Muscle of leg (tissue), 11 donors: Measurements from ENCODE around the gene COL4A6. TPM values are rescaled to one million over a fixed set of nuclear protein-coding genes. Genes with fewer than 3 reads are reported as not detected.

Experiments
- DNase-seq: peaks from one replicate; pipeline ENCODE4 v3.0.0; 2013
- H3K27ac ChIP-seq: one replicate; pipeline ENCODE4 v1.5.1; 2013; ENCODE audit warnings: mild to moderate bottlenecking, low read length, control low read depth
- H3K27me3 ChIP-seq: one replicate; pipeline ENCODE4 v1.6.1; 2013; ENCODE audit warnings: low read length; ENCODE audit not compliant: control insufficient read depth, insufficient read depth
- H3K36me3 ChIP-seq: one replicate; pipeline ENCODE4 v1.6.1; 2013; ENCODE audit warnings: low read length; ENCODE audit not compliant: control insufficient read depth, insufficient read depth
- H3K4me1 ChIP-seq: one replicate; pipeline ENCODE4 v1.6.1; 2013; ENCODE audit warnings: low read length; ENCODE audit not compliant: control insufficient read depth, insufficient read depth
- H3K4me3 ChIP-seq: one replicate; pipeline ENCODE4 v1.5.1; 2013; ENCODE audit warnings: low read length, control low read depth
- H3K9me3 ChIP-seq: replicated peaks from 2 replicates; pipeline ENCODE4 v1.6.1; 2013; ENCODE audit warnings: low read depth, low read length; ENCODE audit not compliant: control insufficient read depth
- WGBS: methylation state at CpG from one replicate; pipeline ENCODE4 v1.1.5; 2013; ENCODE audit warnings: missing lambda C conversion rate; ENCODE audit not compliant: insufficient coverage; 5-methylcytosine and 5-hydroxymethylcytosine counted together
- polyA plus RNA-seq, 8 donors: library from polyadenylated mRNA; unstranded; fragments of 120-200 nt; gene quantifications; one replicate each; pipeline versions ENCODE4 v1.2.1 to v1.2.3, GENCODE V29; 2013; ENCODE audit warnings: inconsistent platforms in 1 of 8, low replicate concordance in 1 of 8; ENCODE audit not compliant: insufficient read length in 8 of 8, insufficient read depth in 1 of 8
- total RNA-seq: library from RNA; stranded (reverse); fragments of 120-200 nt; gene quantifications from one replicate; pipeline ENCODE4 v1.2.4, GENCODE V29; 2013

COL4A6 gene
- total and polyA plus RNA-seq, 9 donors, result 1.6 to 3.5 (median 1.9) TPM

- WGBS, result no CpG with 5 or more reads among the region's 2 CpGs
- H3K4me1 ChIP-seq, result peaks cover 4% of the 10 kb centered on the region
- no peaks in the 10 kb centered on the region for H3K36me3 ChIP-seq
- H3K9me3 ChIP-seq, result no peaks in the 10 kb centered on the region
- no peak for DNase-seq
- no peak overlapping the region for H3K27ac ChIP-seq
- H3K4me3 ChIP-seq, result no peak overlapping the region
- H3K27me3 ChIP-seq, result peaks cover 22% of the 10 kb centered on the region
Measured at GRCh38 chrX:108442901-108443464, 4.8 kb upstream of the COL4A6 start.

- H3K27me3 ChIP-seq, result peaks cover 31% of the 10 kb centered on the region
- 32% methylated on average over 7 of the region's 25 CpGs for WGBS
Measured at GRCh38 chrX:108439961-108440696, 1.9 kb upstream of the COL4A6 start.

DNA sequence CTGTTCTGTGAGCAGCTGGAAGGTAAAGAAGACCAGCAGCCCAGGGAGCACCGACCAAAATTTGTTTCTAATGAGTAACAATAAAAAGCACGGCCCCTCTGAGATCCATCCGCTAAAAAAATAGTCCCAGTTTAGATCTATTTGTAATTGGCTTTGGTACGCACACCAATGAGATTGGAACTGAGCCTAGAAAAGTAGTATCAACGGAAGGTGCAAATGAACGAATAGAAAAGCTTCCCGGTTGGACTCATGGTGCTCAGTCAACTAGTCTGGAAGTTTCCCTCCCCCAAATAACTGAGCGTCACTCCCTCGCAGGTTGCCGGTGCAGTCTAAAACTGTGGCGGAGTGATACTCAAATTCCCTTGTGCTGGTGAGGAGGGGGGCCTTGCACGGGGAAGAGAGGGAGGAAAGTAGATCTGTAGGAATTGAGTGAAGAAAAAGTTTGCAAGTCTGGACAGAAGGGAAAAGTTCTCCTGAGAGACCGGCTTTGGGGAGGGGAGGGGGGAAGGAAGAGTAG lies 1.3 kb upstream of the COL4A6 start, which contains the start of gene COL4A5:
COL4A5 (plus strand) TSS at position 413 of the 517 bp plus-strand sequence. CDS start 288 bp downstream, outside the sequence.
- Histone ChIP-seq H3K27me3 (peaks cover 31% of the 10 kb centered on the region), H3K9me3 (no peaks in the 10 kb centered on the region), H3K36me3 (no peaks in the 10 kb centered on the region), H3K4me1 (peaks cover 8% of the 10 kb centered on the region), H3K27ac (peak within 1 kb of the TSS; percentile 29), H3K4me3 (peak within 1 kb of the TSS; percentile 55)
- 34% methylated on average over 6 of the region's 13 CpGs for WGBS
- DNase-seq, result peak; percentile 81

More at GRCh38 chrX:108439961-108440696, 1.9 kb upstream of the COL4A6 start:
- Histone ChIP-seq H3K4me1 (peaks cover 8% of the 10 kb centered on the region), H3K27ac (peak overlapping the region; percentile 29), H3K9me3 (no peaks in the 10 kb centered on the region), H3K36me3 (no peaks in the 10 kb centered on the region), H3K4me3 (peak overlapping the region; percentile 55)
- peak; percentile 23 for DNase-seq

- 26% methylated on average over 10 of the region's 20 CpGs for WGBS
Measured at GRCh38 chrX:108437349-108438109, 693 bp downstream of the COL4A6 start.

GRCh38 chrX:108435261-108435660 lies 3.0 kb downstream of the COL4A6 start:
- H3K27ac ChIP-seq, result no peak overlapping the region
- WGBS, result no CpG with 5 or more reads among the region's 5 CpGs
- H3K4me1 ChIP-seq, result peaks cover 8% of the 10 kb centered on the region
- H3K36me3 ChIP-seq, result no peaks in the 10 kb centered on the region
- H3K4me3 ChIP-seq, result no peak overlapping the region
- DNase-seq, result no peak
- H3K27me3 ChIP-seq, result peaks cover 27% of the 10 kb centered on the region
- no peaks in the 10 kb centered on the region for H3K9me3 ChIP-seq

More at GRCh38 chrX:108437349-108438109, 693 bp downstream of the COL4A6 start:
- Histone ChIP-seq H3K4me1 (peaks cover 8% of the 10 kb centered on the region), H3K4me3 (peak overlapping the region; percentile 10), H3K9me3 (no peaks in the 10 kb centered on the region), H3K36me3 (no peaks in the 10 kb centered on the region), H3K27me3 (peaks cover 30% of the 10 kb centered on the region), H3K27ac (no peak overlapping the region)
- DNase-seq, result no peak

- H3K4me3 ChIP-seq, result no peak overlapping the region
- DNase-seq, result no peak
- WGBS, result no CpG with 5 or more reads among the region's 1 CpG
Measured at GRCh38 chrX:108426262-108426661, 12.0 kb downstream of the COL4A6 start.

DNA sequence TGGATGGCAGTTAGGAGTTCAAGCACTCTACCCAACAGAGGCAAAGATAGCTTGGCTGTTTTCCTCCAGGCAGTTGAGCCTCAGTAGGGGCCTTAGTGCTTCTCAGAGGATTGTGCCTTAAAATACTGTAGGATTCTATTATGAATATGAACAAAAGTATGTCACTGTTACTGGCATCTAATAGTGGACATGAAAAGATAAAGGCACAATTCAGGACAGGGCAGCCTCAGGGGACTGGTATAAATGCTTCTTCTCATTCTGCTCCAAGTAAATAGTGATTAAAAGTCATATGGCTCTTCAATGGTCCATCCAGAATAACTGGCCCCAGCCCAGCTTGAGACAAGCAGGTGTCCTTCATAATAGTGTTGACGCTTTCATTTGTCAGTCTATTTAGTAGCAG lies 17.7 kb downstream of the COL4A6 start:
- H3K27me3 ChIP-seq, result peaks cover 5% of the 10 kb centered on the region
- DNase-seq, result no peak
- H3K4me1 ChIP-seq, result no peaks in the 10 kb centered on the region
- H3K9me3 ChIP-seq, result no peaks in the 10 kb centered on the region
- no peak overlapping the region for H3K27ac ChIP-seq
- H3K4me3 ChIP-seq, result no peak overlapping the region
- H3K36me3 ChIP-seq, result no peaks in the 10 kb centered on the region
- WGBS, result no CpG with 5 or more reads among the region's 1 CpG

More at GRCh38 chrX:108426262-108426661, 12.0 kb downstream of the COL4A6 start:
- Histone ChIP-seq H3K27me3 (peaks cover 8% of the 10 kb centered on the region), H3K27ac (no peak overlapping the region), H3K36me3 (no peaks in the 10 kb centered on the region), H3K4me1 (no peaks in the 10 kb centered on the region), H3K9me3 (no peaks in the 10 kb centered on the region)

DNA sequence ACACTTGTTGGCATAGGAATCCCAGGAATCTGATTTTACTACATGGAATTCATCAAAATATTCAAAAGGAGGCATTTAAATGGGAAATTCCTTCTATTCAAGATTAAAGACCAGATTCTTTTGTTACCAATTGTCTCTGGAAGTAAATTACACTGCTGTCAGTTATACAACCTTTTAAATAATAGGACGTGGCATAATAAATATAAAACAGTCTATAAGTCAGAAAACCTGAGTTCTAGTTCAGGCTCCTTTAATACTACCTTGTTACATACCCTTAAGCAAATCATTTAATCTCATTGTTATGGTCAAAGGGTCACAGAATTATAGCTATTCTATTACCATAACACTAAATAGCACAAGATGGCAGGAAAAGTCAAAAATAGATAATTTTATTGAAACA lies 18.8 kb downstream of the COL4A6 start:
- Histone ChIP-seq H3K9me3 (no peaks in the 10 kb centered on the region), H3K4me3 (no peak overlapping the region), H3K36me3 (no peaks in the 10 kb centered on the region), H3K27me3 (peaks cover 7% of the 10 kb centered on the region), H3K27ac (no peak overlapping the region), H3K4me1 (no peaks in the 10 kb centered on the region)
- no CpG with 5 or more reads among the region's 1 CpG for WGBS
- no peak for DNase-seq

DNA sequence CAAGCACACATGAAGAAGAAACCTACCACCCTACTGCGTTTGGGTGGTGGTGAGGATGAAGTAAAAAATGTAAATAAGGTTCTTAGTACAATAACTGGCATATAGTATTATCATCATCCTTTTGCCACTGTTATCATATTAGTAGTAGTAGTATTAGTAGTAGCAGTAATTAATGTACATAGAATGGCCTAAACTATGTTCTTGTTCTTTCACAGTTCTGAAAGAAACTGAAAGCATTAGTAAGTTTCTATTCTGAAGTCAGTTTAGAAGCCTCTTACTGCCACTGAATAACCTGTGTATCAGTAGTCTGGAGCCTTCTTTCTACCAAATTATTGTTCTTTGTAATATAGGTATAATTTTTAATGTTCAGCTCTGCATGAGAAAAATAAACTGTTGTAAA lies 21.0 kb downstream of the COL4A6 start:
- H3K4me1 ChIP-seq, result no peaks in the 10 kb centered on the region
- H3K4me3 ChIP-seq, result no peak overlapping the region
- no peak for DNase-seq
- H3K27me3 ChIP-seq, result peaks cover 7% of the 10 kb centered on the region
- WGBS, result no CpG with 5 or more reads among the region's 1 CpG
- no peak overlapping the region for H3K27ac ChIP-seq
- H3K9me3 ChIP-seq, result no peaks in the 10 kb centered on the region
- H3K36me3 ChIP-seq, result no peaks in the 10 kb centered on the region

- H3K4me3 ChIP-seq, result no peak overlapping the region
- H3K27me3 ChIP-seq, result peaks cover 4% of the 10 kb centered on the region
- WGBS, result no CpG with 5 or more reads among the region's 2 CpGs
- no peaks in the 10 kb centered on the region for H3K4me1 ChIP-seq
- H3K9me3 ChIP-seq, result no peaks in the 10 kb centered on the region
- DNase-seq, result peak; percentile 7
- no peak overlapping the region for H3K27ac ChIP-seq
- H3K36me3 ChIP-seq, result no peaks in the 10 kb centered on the region
Measured at GRCh38 chrX:108415891-108416290, 22.3 kb downstream of the COL4A6 start.
